Stimulated activated CD8-positive, alpha-beta memory T cell treated with anti-CD3 and anti-CD28 coated beads, Interleukin-15, amount 100 ng/mL, for 48 hours (primary cell): Measurements from ENCODE around the gene FAM241B.

Source experiments
- DNase-seq, 2 donors: peaks; one replicate each; pipeline ENCODE4 v3.0.0-alpha.2; 2020; ENCODE audit warnings: low read depth in 2 of 2

FAM241B gene

DNA sequence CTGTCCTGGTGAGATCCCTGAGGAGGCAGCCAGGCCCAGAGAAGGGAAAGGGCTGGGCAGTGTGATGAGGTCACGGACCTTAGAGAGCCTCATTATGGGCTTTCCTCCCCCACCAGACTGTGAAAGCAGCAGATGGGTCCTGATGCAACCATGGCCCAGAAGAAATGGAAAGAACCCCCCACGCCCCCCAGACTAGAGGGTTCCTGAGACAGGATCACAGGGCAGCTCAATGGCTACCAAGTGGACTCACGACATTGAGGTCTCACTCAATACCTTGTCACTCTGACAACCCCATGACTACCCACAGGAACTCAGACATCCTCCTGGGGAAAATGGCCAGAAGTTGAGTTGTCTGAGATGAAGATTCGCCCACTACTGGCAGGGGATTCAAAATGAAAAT, 36.7 kb downstream of the FAM241B start:
- DNase-seq = no peak

GRCh38 chr10:69668721-69669120, 38.7 kb downstream of the FAM241B start:
- no peak for DNase-seq

- DNase-seq = no peak
Observed at GRCh38 chr10:69669409-69669808, 39.4 kb downstream of the FAM241B start.

DNA sequence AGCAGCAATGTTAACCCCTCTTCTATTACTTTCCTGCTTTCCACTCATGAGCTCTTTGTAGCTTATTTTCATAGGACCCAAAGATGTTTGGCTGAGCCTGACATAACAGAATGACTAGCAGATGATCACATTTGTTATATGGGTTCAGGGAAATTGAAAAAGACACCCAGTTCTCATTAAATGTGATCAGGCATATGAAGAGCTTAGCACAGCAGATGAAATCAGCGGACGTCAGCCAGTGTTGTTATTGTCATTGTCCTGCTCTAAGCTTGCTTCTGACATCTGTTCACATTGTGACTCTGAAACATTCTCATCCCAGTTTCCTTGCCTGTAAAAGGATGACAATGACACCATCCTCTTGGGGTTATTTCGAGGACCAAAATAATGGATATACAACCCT, 43.5 kb downstream of the FAM241B start:
- no peak for DNase-seq

- DNase-seq = no peak
Observed at GRCh38 chr10:69674786-69675185, 44.7 kb downstream of the FAM241B start.

- no peak for DNase-seq
Observed at GRCh38 chr10:69676301-69676700, 46.3 kb downstream of the FAM241B start.

DNA sequence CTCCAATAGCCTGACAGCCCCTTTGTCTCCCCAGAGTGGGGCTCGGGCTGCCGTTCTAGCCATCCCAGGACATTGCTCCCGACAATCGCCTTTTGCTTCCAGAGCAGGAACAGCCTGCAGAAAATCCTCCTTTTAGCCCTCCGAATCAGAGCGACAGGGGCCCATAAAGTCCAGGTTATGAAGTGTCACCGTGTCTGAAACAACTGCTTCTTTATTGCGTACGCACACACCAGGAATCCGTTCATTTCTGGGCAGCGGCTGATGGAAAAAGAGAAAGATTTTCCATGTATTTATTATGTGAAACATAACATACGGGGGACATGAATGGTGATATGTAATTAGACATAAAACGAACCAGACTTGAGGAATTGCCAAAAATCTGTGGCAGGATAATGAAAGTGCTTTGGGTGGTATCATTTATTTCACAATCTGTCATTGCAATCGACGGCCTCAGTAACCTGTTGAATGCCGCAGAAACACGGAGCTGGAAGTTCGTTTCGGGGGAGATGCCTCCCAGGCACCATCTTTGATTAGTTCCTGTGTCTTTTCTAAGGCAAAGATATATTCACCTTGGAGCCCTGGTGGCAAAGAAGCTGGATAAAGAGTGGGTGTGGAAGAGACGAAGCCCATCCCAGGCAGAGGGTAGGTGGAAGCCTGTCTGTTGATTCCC, 48.1 kb downstream of the FAM241B start:
- DNase-seq = no peak

DNA sequence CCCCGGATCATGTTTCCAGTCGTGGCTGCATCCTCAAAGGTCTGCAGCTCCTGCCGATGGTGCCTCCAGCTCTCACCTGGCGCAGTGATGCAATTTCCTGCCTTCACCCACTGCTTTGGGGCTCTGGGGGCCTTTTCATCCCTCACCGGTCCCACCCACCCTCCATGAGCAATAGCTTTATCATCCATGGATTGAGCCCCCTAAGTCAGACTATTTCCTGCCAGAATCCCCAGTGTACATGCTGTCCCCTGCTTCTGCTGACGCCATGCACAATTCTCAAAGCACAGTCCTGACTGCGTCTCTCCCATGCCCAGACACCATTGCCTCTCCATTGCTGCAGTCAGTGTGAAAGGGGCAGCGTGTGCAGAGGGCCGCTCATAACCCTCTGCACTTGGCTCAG, 49.7 kb downstream of the FAM241B start:
- no peak for DNase-seq

- no peak for DNase-seq
Observed at GRCh38 chr10:69680610-69681009, 50.6 kb downstream of the FAM241B start.

- no peak for DNase-seq
Observed at GRCh38 chr10:69681436-69681835, 51.4 kb downstream of the FAM241B start.

GRCh38 chr10:69682955-69683474, 53.0 kb downstream of the FAM241B start:
- no peak for DNase-seq
